ENCODE data around the gene FBN1.

The FBN1 gene

DNA sequence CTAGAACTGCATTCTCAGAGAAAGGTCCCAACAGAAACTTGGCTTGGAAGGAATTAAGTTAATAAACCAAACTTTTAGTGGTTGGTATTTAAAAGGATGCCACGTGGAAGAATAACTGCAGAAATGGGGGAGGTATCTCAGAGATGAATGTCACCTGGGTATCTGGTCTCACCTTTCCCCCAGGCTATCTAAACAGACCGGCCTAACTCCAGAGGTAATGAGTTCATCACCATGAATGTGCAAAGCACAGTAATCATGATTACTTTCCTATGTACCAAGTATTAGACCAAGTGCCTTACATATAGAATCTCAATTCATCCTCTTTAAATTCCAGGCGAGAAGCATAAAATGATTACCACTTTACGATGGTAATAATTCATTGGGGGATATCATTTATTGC is 80.8 kb downstream of the FBN1 start (continued):
- TF ChIP-seq, protein P1, sequence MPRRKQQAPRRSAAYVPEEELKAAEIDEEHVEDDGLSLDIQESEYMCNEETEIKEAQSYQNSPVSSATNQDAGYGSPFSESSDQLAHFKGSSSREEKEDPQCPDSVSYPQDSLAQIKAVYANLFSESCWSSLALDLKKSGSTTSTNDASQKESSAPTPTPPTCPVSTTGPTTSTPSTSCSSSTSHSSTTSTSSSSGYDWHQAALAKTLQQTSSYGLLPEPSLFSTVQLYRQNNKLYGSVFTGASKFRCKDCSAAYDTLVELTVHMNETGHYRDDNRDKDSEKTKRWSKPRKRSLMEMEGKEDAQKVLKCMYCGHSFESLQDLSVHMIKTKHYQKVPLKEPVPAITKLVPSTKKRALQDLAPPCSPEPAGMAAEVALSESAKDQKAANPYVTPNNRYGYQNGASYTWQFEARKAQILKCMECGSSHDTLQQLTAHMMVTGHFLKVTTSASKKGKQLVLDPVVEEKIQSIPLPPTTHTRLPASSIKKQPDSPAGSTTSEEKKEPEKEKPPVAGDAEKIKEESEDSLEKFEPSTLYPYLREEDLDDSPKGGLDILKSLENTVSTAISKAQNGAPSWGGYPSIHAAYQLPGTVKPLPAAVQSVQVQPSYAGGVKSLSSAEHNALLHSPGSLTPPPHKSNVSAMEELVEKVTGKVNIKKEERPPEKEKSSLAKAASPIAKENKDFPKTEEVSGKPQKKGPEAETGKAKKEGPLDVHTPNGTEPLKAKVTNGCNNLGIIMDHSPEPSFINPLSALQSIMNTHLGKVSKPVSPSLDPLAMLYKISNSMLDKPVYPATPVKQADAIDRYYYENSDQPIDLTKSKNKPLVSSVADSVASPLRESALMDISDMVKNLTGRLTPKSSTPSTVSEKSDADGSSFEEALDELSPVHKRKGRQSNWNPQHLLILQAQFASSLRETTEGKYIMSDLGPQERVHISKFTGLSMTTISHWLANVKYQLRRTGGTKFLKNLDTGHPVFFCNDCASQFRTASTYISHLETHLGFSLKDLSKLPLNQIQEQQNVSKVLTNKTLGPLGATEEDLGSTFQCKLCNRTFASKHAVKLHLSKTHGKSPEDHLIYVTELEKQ (tag by site-specific recombination; IDR thresholded peaks at IDR 0.05; ENCODE audit: borderline replicate concordance) = no peak
- TF ChIP-seq ZNF596 (tag by site-specific recombination; IDR thresholded peaks at IDR 0.05) (no peak), ZNF791 (tag by site-specific recombination; IDR thresholded peaks at IDR 0.05) (no peak), FEZF1 (tag by site-specific recombination; IDR thresholded peaks at IDR 0.05) (no peak)
- TF ChIP-seq, protein P2, sequence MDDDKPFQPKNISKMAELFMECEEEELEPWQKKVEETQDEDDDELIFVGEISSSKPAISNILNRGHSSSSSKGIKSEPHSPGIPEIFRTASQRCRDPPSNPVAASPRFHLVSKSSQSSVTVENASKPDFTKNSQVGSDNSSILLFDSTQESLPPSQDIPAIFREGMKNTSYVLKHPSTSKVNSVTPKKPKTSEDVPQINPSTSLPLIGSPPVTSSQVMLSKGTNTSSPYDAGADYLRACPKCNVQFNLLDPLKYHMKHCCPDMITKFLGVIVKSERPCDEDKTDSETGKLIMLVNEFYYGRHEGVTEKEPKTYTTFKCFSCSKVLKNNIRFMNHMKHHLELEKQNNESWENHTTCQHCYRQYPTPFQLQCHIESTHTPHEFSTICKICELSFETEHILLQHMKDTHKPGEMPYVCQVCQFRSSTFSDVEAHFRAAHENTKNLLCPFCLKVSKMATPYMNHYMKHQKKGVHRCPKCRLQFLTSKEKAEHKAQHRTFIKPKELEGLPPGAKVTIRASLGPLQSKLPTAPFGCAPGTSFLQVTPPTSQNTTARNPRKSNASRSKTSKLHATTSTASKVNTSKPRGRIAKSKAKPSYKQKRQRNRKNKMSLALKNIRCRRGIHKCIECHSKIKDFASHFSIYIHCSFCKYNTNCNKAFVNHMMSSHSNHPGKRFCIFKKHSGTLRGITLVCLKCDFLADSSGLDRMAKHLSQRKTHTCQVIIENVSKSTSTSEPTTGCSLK (tag by site-specific recombination; IDR thresholded peaks at IDR 0.05) = no peak

DNA sequence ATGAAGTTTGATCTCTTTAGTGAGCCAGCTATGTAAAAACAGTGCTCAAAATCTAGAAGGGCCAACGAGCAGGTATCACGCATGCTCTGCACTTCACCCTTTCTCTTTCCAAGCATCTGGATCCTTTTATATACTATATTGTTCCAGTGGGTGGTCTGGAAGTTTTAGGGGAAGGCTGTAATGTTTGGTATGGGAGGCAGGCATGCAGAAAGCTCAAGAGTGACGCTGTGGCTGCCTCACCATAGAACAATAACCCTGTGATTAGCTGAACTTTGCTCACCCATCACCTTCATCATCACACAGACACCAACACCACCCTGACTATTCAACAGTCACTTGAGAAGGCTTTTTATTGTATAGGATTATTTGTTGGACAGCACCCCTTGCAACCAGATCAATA is 81.6 kb downstream of the FBN1 start:
- H3K36me3 ChIP-seq (ENCODE audit: control insufficient read depth in 2 of 2, insufficient read depth in 1 of 2, low read length in 2 of 2) = no peaks in the 10 kb centered on the region
- POLR2A ChIA-PET = no interaction called here
- TF ChIP-seq ZNF768 (tag by site-specific recombination; IDR thresholded peaks at IDR 0.05) (no peak), ZNF664 (tag by site-specific recombination; IDR thresholded peaks at IDR 0.05) (no peak), ZFP41 (tag by site-specific recombination; IDR thresholded peaks at IDR 0.05; ENCODE audit: borderline replicate concordance) (no peak), ZNF114 (tag by site-specific recombination; IDR thresholded peaks at IDR 0.05) (no peak), ZNF324 (tag by site-specific recombination; IDR thresholded peaks at IDR 0.05) (no peak)
- TF ChIP-seq, protein P3, sequence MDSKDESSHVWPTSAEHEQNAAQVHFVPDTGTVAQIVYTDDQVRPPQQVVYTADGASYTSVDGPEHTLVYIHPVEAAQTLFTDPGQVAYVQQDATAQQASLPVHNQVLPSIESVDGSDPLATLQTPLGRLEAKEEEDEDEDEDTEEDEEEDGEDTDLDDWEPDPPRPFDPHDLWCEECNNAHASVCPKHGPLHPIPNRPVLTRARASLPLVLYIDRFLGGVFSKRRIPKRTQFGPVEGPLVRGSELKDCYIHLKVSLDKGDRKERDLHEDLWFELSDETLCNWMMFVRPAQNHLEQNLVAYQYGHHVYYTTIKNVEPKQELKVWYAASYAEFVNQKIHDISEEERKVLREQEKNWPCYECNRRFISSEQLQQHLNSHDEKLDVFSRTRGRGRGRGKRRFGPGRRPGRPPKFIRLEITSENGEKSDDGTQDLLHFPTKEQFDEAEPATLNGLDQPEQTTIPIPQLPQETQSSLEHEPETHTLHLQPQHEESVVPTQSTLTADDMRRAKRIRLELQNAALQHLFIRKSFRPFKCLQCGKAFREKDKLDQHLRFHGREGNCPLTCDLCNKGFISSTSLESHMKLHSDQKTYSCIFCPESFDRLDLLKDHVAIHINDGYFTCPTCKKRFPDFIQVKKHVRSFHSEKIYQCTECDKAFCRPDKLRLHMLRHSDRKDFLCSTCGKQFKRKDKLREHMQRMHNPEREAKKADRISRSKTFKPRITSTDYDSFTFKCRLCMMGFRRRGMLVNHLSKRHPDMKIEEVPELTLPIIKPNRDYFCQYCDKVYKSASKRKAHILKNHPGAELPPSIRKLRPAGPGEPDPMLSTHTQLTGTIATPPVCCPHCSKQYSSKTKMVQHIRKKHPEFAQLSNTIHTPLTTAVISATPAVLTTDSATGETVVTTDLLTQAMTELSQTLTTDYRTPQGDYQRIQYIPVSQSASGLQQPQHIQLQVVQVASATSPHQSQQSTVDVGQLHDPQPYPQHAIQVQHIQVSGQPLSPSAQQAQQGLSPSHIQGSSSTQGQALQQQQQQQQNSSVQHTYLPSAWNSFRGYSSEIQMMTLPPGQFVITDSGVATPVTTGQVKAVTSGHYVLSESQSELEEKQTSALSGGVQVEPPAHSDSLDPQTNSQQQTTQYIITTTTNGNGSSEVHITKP (tag by site-specific recombination; IDR thresholded peaks at IDR 0.05) = no peak
- TF ChIP-seq, protein P4, sequence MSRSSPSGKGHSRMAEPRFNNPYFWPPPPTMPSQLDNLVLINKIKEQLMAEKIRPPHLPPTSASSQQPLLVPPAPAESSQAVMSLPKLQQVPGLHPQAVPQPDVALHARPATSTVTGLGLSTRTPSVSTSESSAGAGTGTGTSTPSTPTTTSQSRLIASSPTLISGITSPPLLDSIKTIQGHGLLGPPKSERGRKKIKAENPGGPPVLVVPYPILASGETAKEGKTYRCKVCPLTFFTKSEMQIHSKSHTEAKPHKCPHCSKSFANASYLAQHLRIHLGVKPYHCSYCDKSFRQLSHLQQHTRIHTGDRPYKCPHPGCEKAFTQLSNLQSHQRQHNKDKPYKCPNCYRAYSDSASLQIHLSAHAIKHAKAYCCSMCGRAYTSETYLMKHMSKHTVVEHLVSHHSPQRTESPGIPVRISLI (tag by site-specific recombination; IDR thresholded peaks at IDR 0.05) = no peak
- TF ChIP-seq, protein P5, sequence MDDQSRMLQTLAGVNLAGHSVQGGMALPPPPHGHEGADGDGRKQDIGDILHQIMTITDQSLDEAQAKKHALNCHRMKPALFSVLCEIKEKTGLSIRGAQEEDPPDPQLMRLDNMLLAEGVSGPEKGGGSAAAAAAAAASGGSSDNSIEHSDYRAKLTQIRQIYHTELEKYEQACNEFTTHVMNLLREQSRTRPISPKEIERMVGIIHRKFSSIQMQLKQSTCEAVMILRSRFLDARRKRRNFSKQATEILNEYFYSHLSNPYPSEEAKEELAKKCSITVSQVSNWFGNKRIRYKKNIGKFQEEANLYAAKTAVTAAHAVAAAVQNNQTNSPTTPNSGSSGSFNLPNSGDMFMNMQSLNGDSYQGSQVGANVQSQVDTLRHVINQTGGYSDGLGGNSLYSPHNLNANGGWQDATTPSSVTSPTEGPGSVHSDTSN (CRISPR knock-in tag; IDR thresholded peaks at IDR 0.05) = no peak
- H3K27ac ChIP-seq (ENCODE audit: extremely low read depth, low read depth, low read length) = no peak overlapping the region
- H3K9me3 ChIP-seq (ENCODE audit: control insufficient read depth, insufficient read depth, low read depth, low read length) = no peaks in the 10 kb centered on the region
- peaks cover 8% of the 10 kb centered on the region for H3K4me1 ChIP-seq (ENCODE audit: control insufficient read depth, insufficient read depth, low read length)
- H3K4me3 ChIP-seq (ENCODE audit: low read depth, low read length) = no peak overlapping the region
- CTCF ChIA-PET = no interaction called here

Data from HEK293 (cell line).